SKM-1 (cell line): Measurements from ENCODE around the gene E2F1.
"Not testable (repeated sequence)": the region's sequence is repeated elsewhere in the genome, so short reads cannot be mapped to it uniquely, and the experiment has no call there.

Experiments
- DNase-seq: peaks from one replicate; lab custom pipeline; 2025; ENCODE audit not compliant: unreplicated experiment; lab: John Stamatoyannopoulos, UW

E2F1 gene

GRCh38 chr20:33659341-33660034 lies 26.7 kb downstream of the E2F1 start:
- DNase-seq: no peak

GRCh38 chr20:33658929-33659328 lies 27.3 kb downstream of the E2F1 start:
- DNase-seq: no peak

- DNase-seq: no peak
These were observed 27.7 kb downstream of the E2F1 start for GRCh38 chr20:33658510-33658909.

- DNase-seq: no peak
These were observed 28.5 kb downstream of the E2F1 start for GRCh38 chr20:33657704-33658095.

- DNase-seq: no peak
These were observed 29.1 kb downstream of the E2F1 start for GRCh38 chr20:33656783-33657703.

GRCh38 chr20:33656010-33656782 lies 30.0 kb downstream of the E2F1 start:
- no peak for DNase-seq

- no peak for DNase-seq
These were observed 31.0 kb downstream of the E2F1 start for GRCh38 chr20:33655164-33655563.

- DNase-seq: no peak
These were observed 31.5 kb downstream of the E2F1 start for GRCh38 chr20:33654680-33655161.

GRCh38 chr20:33653900-33654596 lies 32.1 kb downstream of the E2F1 start:
- DNase-seq: no peak

- DNase-seq: peak; percentile 7
These were observed 32.8 kb downstream of the E2F1 start for GRCh38 chr20:33653218-33653899.

- no peak for DNase-seq
These were observed 34.6 kb downstream of the E2F1 start for GRCh38 chr20:33651562-33652048.

GRCh38 chr20:33650753-33651561 lies 35.2 kb downstream of the E2F1 start:
- no peak for DNase-seq

- no peak for DNase-seq
These were observed 36.0 kb downstream of the E2F1 start for GRCh38 chr20:33650111-33650752.

- DNase-seq: no peak
These were observed 36.9 kb downstream of the E2F1 start for GRCh38 chr20:33649201-33649681.

GRCh38 chr20:33648396-33649004 lies 37.7 kb downstream of the E2F1 start:
- DNase-seq: no peak

GRCh38 chr20:33647603-33648395 lies 38.4 kb downstream of the E2F1 start:
- DNase-seq: no peak

GRCh38 chr20:33646959-33647602 lies 39.1 kb downstream of the E2F1 start:
- DNase-seq: not testable (repeated sequence)
